ENCODE results near the gene RAB7A.
A peak's percentile ranks its signal among the peaks of the same experiment; 100 is the strongest.

RAB7A gene

DNA sequence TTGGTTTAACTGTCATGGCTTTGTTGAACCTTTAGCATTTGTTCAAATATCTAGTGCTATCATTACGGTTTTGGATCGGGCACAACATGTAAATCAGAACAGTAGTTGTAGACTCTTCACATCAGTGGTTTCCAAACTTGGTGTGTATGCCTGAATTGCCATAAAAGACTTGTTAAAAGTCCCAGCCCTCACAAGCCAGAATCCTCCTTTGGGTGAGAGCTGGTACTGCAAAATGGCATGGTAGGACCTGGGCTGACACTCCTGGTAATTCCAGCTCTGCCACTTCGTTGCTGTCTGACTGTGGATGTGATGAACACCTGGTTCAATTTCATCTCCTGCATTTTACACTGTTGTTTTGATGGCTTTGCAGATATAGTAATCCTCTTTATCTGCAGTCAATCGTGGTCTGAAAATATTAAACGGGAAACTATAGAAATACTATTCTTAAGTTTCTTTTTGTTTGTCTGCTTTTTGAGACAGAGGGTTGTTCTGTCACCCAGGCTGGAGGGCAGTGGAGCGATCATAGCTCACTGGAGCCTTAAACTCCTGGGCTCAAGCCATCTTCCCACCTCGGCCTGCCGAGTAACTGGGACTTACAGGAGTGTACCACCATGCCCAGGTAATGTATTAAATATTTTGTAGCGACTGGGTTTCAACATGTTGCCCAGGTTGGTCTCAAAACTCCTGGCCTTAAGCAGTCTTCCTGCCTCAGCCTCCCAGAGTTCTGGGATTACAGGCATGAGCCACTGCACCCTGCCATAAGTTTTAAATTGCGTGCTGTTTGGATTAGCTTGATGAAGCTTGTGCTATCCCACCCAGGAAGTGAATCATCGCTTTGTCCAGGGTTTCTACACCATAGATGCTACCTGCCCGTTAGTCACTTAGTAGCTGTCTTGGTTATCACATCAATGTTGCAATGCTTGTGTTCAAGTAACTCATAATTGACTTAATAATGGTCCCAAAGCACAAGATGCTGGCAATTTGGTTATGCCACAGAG lies 61.6 kb downstream of the RAB7A start:
- peaks cover 29% of the 10 kb centered on the region for H3K36me3 ChIP-seq
- no peak overlapping the region for H3K27ac ChIP-seq
- TF ChIP-seq Cebpa-rat (IDR thresholded peaks at IDR 0.05): no peak
- H3K4me2 ChIP-seq: no peak overlapping the region
- H3K27me3 ChIP-seq: no peaks in the 10 kb centered on the region
- H4K20me1 ChIP-seq: peaks cover 100% of the 10 kb centered on the region
- no peak overlapping the region for H3K4me3 ChIP-seq
- H3K4me1 ChIP-seq: peaks cover 50% of the 10 kb centered on the region
- H3K9ac ChIP-seq: no peak overlapping the region
- no peaks in the 10 kb centered on the region for H3K9me3 ChIP-seq

DNA sequence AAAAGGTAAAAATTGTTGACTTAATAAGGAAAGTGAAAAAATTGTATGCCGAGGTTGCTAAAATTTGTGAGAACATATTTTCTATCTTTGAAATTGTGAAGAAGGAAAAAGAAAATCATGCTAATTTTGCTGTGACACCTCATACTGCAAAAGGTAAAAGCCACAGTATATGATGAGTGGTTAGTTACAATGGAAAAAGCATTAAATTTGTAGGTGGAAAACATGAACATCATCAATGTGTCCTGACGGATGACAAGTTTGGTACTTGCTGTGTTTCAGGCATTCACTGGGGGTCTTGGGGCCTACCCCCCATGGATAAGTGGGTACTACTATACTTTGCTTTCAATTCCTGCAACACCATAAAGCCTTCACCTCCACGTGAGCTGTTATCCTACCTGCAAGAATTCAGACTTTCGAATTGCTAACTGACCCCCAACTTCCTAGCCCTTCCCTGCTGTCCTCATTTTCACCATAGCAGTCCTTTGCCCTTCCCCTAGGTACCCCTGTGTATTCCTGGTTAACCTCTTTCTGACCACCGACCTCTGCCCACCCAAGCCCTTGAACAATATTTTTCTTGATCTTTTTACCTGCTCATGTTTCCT lies 62.4 kb downstream of the RAB7A start:
- Histone ChIP-seq H3K9ac (no peak overlapping the region), H4K20me1 (peaks cover 99% of the 10 kb centered on the region), H3K27me3 (no peaks in the 10 kb centered on the region), H3K9me3 (no peaks in the 10 kb centered on the region), H3K36me3 (peaks cover 29% of the 10 kb centered on the region), H3K4me1 (peaks cover 43% of the 10 kb centered on the region), H3K4me2 (0 out of 2 replicates have a peak overlapping the region, but pooled peaks have one; percentile 6), H3K4me3 (no peak overlapping the region), H3K27ac (no peak overlapping the region)
- TF ChIP-seq Cebpa-rat (IDR thresholded peaks at IDR 0.05): no peak

DNA sequence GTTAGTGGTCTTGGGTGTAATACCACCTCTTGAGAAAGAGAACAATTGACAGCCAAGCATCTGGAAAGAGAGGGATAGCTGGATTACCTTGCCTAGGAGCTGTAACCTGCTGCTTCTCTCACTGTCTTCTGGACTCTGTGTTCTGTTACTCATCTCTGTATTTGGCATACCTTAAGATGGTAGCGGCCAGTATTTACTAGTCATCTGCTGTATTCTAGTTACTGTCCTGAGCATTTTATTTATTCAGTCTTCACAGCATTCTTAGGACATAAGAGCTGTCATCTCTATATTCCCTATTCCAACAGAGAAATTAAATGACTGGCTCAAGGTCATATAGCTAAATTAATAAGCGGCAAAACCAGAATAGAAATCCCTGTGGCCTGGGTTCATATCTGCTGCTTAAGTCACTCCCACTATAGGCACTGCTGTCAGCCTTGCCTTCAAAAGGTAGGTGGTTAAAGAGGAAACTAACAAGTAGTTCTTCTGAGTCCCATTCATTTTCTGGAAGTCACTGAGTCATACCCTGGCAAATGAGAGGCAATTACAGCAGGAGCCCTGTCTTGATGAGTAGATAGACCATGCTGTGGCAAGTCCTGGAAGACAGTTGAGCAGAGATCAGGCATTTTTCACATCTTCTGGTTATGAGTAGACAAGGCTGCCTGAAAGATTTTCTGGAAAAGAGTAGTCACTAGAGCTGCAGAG lies 68.2 kb downstream of the RAB7A start:
- H3K4me1 ChIP-seq: peaks cover 10% of the 10 kb centered on the region
- TF ChIP-seq Cebpa-rat (IDR thresholded peaks at IDR 0.05): no peak
- no peak overlapping the region for H3K9ac ChIP-seq
- no peaks in the 10 kb centered on the region for H3K9me3 ChIP-seq
- no peak overlapping the region for H3K27ac ChIP-seq
- no peaks in the 10 kb centered on the region for H3K27me3 ChIP-seq
- peaks cover 87% of the 10 kb centered on the region for H4K20me1 ChIP-seq
- H3K36me3 ChIP-seq: peaks cover 48% of the 10 kb centered on the region
- no peak overlapping the region for H3K4me3 ChIP-seq
- no peak overlapping the region for H3K4me2 ChIP-seq

DNA sequence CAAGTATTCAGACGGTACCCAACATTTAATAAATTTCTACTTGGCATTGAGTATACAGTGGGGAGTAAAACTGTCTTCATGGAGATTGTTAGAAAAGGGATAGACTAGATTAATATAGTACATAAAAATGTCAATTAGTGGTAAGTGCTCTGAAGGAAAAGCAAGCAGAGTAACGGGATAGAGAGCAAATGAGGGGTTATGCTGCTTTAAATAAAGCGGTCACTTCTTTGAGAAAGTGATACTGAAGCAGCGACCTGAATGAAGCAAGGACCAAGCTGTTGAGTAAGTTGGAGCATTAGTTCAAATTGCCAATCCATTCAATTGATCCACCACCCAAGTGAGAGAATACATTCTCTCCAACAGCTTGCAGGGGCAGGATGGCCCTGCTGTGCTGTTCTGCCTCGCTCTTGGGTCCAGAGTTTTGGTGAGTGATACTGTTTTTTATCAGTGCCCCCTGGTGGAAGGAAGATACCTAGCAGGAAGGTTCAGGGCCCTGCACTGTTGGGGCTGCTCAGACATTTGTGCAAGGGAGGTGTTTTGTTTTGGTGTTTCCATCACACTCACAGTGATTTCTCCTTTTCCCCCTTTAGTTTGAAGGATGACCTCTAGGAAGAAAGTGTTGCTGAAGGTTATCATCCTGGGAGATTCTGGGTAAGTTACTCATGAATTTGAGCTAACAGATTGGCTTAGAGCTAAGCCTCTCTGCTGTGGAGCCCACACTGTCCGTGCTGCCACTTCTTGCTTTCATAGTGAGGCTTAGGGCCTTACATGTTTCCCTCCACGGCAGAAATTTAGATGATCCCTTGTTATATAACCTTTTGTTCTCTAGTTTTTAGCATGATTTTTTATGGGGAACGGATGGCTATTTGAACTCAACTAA lies 69.0 kb downstream of the RAB7A start:
- Histone ChIP-seq H3K4me2 (no peak overlapping the region), H3K36me3 (peaks cover 56% of the 10 kb centered on the region), H3K4me3 (no peak overlapping the region), H4K20me1 (peaks cover 79% of the 10 kb centered on the region), H3K9me3 (no peaks in the 10 kb centered on the region), H3K27me3 (no peaks in the 10 kb centered on the region), H3K4me1 (peaks cover 7% of the 10 kb centered on the region), H3K27ac (no peak overlapping the region), H3K9ac (no peak overlapping the region)
- no peak for TF ChIP-seq Cebpa-rat (IDR thresholded peaks at IDR 0.05)

DNA sequence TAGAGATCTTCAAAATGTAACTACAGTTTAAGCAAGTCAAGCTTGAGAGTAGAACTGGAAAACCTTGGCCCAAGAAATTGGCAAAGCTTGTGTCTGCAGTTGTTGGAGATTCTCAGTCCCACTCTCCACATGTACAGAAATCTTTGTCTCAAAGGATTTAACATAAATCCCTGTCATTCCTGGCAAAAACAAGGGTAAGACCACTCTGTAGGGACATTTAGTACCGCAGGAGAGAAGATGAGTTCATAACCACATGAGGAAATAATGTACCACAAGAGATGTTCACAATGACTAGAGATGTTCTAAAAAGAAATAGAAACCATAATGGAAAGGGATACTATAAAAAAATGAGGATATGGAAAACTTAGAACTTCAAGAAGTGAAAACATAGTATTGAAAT lies 73.7 kb downstream of the RAB7A start:
- peaks cover 73% of the 10 kb centered on the region for H3K36me3 ChIP-seq
- H3K4me3 ChIP-seq: no peak overlapping the region
- H3K4me2 ChIP-seq: no peak overlapping the region
- H4K20me1 ChIP-seq: peaks cover 58% of the 10 kb centered on the region
- H3K4me1 ChIP-seq: peaks cover 39% of the 10 kb centered on the region
- peak overlapping the region; percentile 31; the same call in 1 of the 2 replicates for H3K27ac ChIP-seq
- H3K27me3 ChIP-seq: no peaks in the 10 kb centered on the region
- H3K9ac ChIP-seq: no peak overlapping the region
- no peak for TF ChIP-seq Cebpa-rat (IDR thresholded peaks at IDR 0.05)
- H3K9me3 ChIP-seq: no peaks in the 10 kb centered on the region

DNA sequence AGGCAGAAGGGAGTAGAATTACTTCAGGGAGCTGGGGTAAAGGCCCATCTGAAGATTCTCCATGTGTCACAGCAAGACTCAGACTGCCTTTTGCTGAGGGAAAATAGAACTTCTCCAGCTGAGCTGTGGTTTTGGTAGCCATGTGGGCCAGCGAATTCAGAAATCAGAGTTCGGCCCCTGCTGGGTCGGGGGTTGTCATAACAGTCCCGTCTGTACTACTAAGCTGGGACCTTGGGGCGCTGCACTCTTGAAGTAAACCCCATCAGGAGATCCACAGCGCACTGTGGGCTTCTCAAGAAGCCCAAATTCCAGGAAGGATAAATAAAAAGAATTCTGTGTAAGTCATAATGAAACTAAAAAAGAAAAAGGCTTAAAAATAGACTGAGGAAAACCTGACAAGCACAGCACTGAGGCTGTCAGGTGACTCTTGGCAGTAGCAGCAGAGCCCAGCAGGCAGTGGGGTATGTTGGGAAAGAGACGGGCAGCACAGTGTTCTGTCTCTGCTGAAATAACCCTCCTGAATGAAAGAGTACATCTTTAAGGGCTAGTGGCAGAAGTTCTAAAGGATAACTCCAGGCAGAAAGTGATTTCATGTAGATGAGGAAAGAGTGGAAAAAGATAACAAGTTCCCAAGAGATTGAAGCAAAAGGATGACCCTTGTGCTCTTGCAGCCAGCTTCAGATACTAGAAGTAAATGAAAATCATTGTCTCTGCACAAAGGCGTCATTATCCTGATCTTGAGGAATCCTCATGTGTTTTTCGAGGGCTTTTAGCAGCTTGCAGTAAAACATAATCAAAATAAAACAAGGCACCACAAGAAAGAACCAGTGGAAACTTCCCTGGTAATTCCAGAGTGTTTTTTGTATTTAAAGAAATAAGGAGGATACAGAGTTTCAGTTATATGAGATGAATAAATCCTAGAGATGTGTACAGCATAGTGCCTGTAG lies 74.5 kb downstream of the RAB7A start:
- no peak overlapping the region for H3K4me3 ChIP-seq
- H3K36me3 ChIP-seq: peaks cover 78% of the 10 kb centered on the region
- H3K27ac ChIP-seq: peak overlapping the region; percentile 31; the same call in 1 of the 2 replicates
- no peaks in the 10 kb centered on the region for H3K27me3 ChIP-seq
- H4K20me1 ChIP-seq: peaks cover 58% of the 10 kb centered on the region
- H3K4me1 ChIP-seq: peaks cover 47% of the 10 kb centered on the region
- no peak overlapping the region for H3K4me2 ChIP-seq
- no peak for TF ChIP-seq Cebpa-rat (IDR thresholded peaks at IDR 0.05)
- H3K9me3 ChIP-seq: no peaks in the 10 kb centered on the region
- H3K9ac ChIP-seq: no peak overlapping the region

DNA sequence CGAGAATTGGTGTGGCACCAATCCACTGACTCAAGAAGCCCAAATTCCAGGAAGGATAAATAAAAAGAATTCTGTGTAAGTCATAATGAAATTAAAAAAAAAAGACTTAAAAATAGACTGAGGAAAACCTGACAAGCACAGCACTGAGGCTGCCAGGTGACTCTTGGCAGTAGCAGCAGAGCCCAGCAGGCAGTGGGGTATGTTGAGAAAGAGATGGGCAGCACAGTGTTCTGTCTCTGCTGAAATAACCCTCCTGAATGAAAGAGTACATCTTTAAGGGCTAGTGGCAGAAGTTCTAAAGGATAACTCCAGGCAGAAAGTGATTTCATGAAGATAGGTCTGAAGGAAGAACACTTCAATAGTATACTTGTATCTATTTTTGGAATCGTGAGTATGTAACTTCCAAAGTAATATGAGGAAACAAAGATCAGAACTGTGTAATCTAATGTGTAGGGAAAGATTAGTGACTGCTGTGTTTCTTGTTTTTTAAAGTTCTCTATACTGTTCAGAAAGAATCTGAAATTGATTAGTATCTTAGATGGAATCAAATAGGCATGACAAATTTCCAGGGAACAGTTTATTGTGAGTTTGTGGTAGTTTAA lies 75.9 kb downstream of the RAB7A start:
- Histone ChIP-seq H3K9ac (no peak overlapping the region), H3K9me3 (no peaks in the 10 kb centered on the region), H3K27me3 (no peaks in the 10 kb centered on the region), H3K27ac (no peak overlapping the region), H3K36me3 (peaks cover 78% of the 10 kb centered on the region), H4K20me1 (peaks cover 48% of the 10 kb centered on the region), H3K4me1 (peaks cover 47% of the 10 kb centered on the region), H3K4me3 (no peak overlapping the region), H3K4me2 (no peak overlapping the region)
- TF ChIP-seq Cebpa-rat (IDR thresholded peaks at IDR 0.05): no peak

DNA sequence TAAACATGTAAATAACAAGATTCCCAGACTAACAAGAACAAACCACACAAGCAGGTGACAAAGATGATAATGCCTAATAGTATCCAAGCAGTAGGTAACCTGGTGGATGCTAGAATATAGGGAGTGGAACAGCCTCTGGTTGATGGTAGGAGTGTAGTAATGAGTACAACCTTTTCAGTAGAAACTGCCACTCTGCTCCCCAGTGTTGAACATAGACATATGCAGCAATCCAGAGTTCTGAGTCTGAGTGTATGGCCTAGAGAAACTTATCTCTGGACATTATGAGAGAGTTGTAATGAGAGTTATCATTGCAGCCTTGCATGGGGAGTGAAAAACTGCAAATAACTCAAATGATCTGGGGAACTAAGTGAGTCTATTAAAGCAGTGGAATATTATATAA lies 77.3 kb downstream of the RAB7A start:
- Histone ChIP-seq H3K9me3 (no peaks in the 10 kb centered on the region), H3K27ac (no peak overlapping the region), H3K36me3 (peaks cover 78% of the 10 kb centered on the region), H3K27me3 (no peaks in the 10 kb centered on the region), H3K4me1 (peaks cover 47% of the 10 kb centered on the region), H3K4me2 (peak overlapping the region; percentile 79), H3K4me3 (peak overlapping the region; percentile 50; the same call in 1 of the 2 replicates), H4K20me1 (peaks cover 36% of the 10 kb centered on the region), H3K9ac (no peak overlapping the region)
- TF ChIP-seq Cebpa-rat (IDR thresholded peaks at IDR 0.05): no peak
